Measurements from ENCODE around the gene ZNF410. TPM values are rescaled to one million over a fixed set of nuclear protein-coding genes. Genes with fewer than 3 reads are reported as not detected.
A peak's percentile ranks its signal among the peaks of the same experiment; 100 is the strongest.

Gene ZNF410
- total and polyA plus RNA-seq, 2 donors (not counting 3 experiments of a cell fraction or from before 2014, with no cell fraction given) = 21.8 to 45.0 TPM

DNA sequence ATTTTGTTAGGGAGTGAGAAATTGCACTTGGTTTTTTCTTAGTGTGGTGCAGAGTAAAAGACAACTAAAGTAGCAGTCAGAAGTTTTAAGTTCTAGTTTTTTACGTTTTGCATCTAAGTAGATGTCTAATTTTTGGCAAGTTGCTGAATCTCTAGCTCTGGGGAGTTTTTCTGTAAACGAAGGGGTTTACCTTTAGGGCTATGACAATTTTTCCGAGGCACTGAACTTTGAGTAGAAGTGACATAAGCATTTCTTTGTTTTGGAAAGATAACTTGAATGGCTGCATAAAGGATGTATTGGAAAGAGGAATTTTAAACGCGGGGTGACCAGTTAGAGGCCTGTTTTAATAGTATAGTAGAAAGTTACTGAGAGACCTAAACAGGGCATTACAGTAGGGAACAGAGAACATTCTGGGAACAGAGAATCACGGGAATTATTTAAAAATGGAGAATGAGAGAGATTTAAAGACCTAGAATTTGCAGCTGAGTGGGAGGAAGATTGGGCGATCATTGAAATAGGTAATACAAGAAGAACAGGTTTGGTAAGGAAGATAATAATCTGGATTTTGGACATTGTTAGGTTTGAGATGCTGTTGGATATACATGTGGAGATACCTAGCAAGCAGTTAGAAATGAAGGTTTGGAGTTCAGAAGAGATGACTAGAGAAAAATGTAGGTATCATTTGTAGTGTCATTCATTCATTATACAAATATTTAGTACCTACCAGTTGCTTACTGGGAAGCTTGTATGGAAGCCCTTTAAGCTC, 1.2 kb downstream of the ZNF410 start:
- H3K79me2 ChIP-seq (ENCODE audit: control insufficient read depth, insufficient read depth, low read length) = peaks cover 66% of the 10 kb centered on the region
- FAIRE-seq (no peak), DNase-seq (ENCODE audit: low read depth, low spot score) (peak; percentile 12)
- peak overlapping the region; percentile 90 for H3K27ac ChIP-seq (ENCODE audit: insufficient read depth, low read depth, low read length)
- peaks cover 18% of the 10 kb centered on the region for H3K4me1 ChIP-seq (ENCODE audit: control insufficient read depth, extremely low read depth, insufficient read depth, low read length)
- no TSS peak for BruUV-seq (replicated peaks)
- H3K4me3 ChIP-seq (replicated peaks in 1 of 3; ENCODE audit: insufficient read depth in 1 of 3, low read depth in 1 of 3, low read length in 3 of 3) = peak overlapping the region; percentile 60 to 87 (median 73)
- no peaks in the 10 kb centered on the region for H3K9me3 ChIP-seq (replicated peaks; ENCODE audit: control insufficient read depth, insufficient read depth, low read length)
- no peak overlapping the region for H2AFZ ChIP-seq (ENCODE audit: low read depth, low read length)
- H3K9ac ChIP-seq (replicated peaks; ENCODE audit: extremely low read depth, insufficient read depth, low read length) = peak overlapping the region; percentile 85
- H3K36me3 ChIP-seq (ENCODE audit: control insufficient read depth in 2 of 2, extremely low read depth in 1 of 2, insufficient read depth in 2 of 2, low read length in 2 of 2) = no peaks in the 10 kb centered on the region
- ChIA-PET POLR2A (interaction anchor here (1.2 kb wide), 1 partner anchor 164 kb away, joined by 3 read pairs; no protein-coding TSS in a partner anchor), CTCF (interaction anchor here (2.8 kb wide), 1 partner anchor 159 kb away, joined by 22 read pairs; no protein-coding TSS in a partner anchor)
- no peaks in the 10 kb centered on the region for H3K27me3 ChIP-seq (ENCODE audit: control insufficient read depth in 2 of 2, insufficient read depth in 2 of 2, low read length in 2 of 2)
- no peak for TF ChIP-seq MYC (IDR thresholded peaks at IDR 0.05; ENCODE audit: low read depth, low read length)
- TF ChIP-seq, protein P1, sequence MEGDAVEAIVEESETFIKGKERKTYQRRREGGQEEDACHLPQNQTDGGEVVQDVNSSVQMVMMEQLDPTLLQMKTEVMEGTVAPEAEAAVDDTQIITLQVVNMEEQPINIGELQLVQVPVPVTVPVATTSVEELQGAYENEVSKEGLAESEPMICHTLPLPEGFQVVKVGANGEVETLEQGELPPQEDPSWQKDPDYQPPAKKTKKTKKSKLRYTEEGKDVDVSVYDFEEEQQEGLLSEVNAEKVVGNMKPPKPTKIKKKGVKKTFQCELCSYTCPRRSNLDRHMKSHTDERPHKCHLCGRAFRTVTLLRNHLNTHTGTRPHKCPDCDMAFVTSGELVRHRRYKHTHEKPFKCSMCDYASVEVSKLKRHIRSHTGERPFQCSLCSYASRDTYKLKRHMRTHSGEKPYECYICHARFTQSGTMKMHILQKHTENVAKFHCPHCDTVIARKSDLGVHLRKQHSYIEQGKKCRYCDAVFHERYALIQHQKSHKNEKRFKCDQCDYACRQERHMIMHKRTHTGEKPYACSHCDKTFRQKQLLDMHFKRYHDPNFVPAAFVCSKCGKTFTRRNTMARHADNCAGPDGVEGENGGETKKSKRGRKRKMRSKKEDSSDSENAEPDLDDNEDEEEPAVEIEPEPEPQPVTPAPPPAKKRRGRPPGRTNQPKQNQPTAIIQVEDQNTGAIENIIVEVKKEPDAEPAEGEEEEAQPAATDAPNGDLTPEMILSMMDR (IDR thresholded peaks at IDR 0.05; ENCODE audit: extremely low read depth in 1 of 2, insufficient read depth in 1 of 2, low read depth in 1 of 2, low read length in 2 of 2) = no peak
- no peak for TF ChIP-seq POLR2A (IDR thresholded peaks at IDR 0.05; ENCODE audit: low read depth, low read length)
- no peak for TF ChIP-seq JUN (IDR thresholded peaks at IDR 0.05; ENCODE audit: borderline replicate concordance, insufficient read depth, insufficient read length, low read depth)
- no peak for TF ChIP-seq FOS (IDR thresholded peaks at IDR 0.05; ENCODE audit: borderline replicate concordance, insufficient read depth, low read length)
- TF ChIP-seq POLR2AphosphoS5 (IDR thresholded peaks at IDR 0.05; ENCODE audit: insufficient read depth, low read depth, low read length) = no peak
- TF ChIP-seq EZH2 (IDR thresholded peaks at IDR 0.05; ENCODE audit: borderline replicate concordance, low read depth, low read length, severe bottlenecking) = no peak
- TF ChIP-seq GATA2 (IDR thresholded peaks at IDR 0.05; ENCODE audit: insufficient read depth, insufficient read length, low read depth, low read length) = no peak
- TF ChIP-seq, protein P2, sequence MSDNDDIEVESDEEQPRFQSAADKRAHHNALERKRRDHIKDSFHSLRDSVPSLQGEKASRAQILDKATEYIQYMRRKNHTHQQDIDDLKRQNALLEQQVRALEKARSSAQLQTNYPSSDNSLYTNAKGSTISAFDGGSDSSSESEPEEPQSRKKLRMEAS (IDR thresholded peaks at IDR 0.05; ENCODE audit: insufficient read depth, insufficient read length) = no peak
- peak overlapping the region; percentile 79 for H3K4me2 ChIP-seq (ENCODE audit: insufficient read depth, low read length)
- intact Hi-C loops (cut with micrococcal nuclease) (loop anchor here (2.0 kb wide), 1 partner anchor 135 kb away; no protein-coding TSS in a partner anchor), dilution Hi-C loops (cut with MboI; ENCODE audit: extremely low pct_ligation_motif_present, low sequenced_read_pairs) (no loop called here)
- H3K9me1 ChIP-seq (replicated peaks; ENCODE audit: control insufficient read depth, extremely low read depth, insufficient read depth, low read length) = no peaks in the 10 kb centered on the region
- H4K20me1 ChIP-seq (replicated peaks; ENCODE audit: control insufficient read depth, extremely low read depth, insufficient read depth, low read length) = no peaks in the 10 kb centered on the region

Data from endothelial cell of umbilical vein (primary cell).